ENCODE measurements around the gene POU4F1. TPM values are rescaled to one million over a fixed set of nuclear protein-coding genes. Genes with fewer than 3 reads are reported as not detected.

The POU4F1 gene
- total and polyA plus RNA-seq, 2 donors (not counting 1 experiment from before 2014, with no cell fraction given) = 0.17 to 0.51 TPM

DNA sequence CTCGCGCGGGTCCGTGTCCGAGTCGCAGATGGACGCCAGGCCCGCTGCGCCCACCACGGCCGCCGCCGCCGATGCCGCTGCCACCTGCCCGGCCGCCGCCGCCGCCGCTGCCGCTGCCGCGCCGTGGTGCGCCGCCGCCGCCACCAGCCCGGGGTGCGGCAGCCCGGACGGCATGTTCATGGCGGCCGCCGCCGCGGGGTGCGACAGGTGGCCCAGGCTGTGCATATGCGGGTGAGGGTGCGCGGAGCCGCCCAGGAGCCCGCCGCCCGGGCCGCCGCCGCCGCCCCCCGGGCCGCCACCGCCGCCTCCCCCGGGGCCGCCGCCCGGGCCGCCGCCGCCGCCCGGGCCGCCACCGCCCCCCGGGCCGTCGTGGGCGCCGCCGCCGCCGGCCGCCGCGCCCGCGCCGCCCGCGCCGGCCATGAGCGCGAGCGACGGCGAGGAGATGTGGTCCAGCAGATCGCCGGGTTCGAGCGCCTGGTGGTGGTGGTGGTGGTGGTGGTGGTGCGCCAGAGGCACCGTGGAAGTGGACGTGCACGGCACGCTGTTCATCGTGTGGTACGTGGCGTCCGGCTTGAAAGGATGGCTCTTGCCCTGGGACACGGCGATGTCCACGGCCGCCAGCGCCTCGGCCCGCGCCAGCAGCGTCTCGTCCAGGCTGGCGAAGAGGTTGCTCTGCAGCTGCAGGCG is 1.3 kb downstream of the POU4F1 start:
- H3K27ac Mint-ChIP-seq = peak overlapping the region; percentile 80
- Histone ChIP-seq H3K9ac (ENCODE audit: low read length) (peak overlapping the region; percentile 59), H3K4me2 (replicated peaks; ENCODE audit: low read depth, low read length, poor library complexity, severe bottlenecking) (peak overlapping the region; percentile 87), H3K27ac (ENCODE audit: low read length in 2 of 2) (no peak overlapping the region), H3K79me2 (ENCODE audit: control insufficient read depth, insufficient read depth, low read length) (no peaks in the 10 kb centered on the region), H3K27me3 (replicated peaks in 1 of 4; ENCODE audit: control extremely low read depth in 1 of 4, control insufficient read depth in 3 of 4, insufficient read depth in 4 of 4, low read length in 3 of 4) (peaks cover 11 to 88% (median 85%) of the 10 kb centered on the region in 4 experiments), H4K20me1 (ENCODE audit: control insufficient read depth, insufficient read depth, low read length, poor library complexity, severe bottlenecking) (no peaks in the 10 kb centered on the region), H3K4me3 (ENCODE audit: control extremely low read depth in 1 of 5, extremely low read depth in 1 of 5, insufficient read depth in 1 of 5, low read depth in 2 of 5, low read length in 4 of 5) (peak overlapping the region; percentile 7 to 62 (median 40)), H2AFZ (ENCODE audit: insufficient read depth, low read depth, low read length, poor library complexity, severe bottlenecking) (peak overlapping the region; percentile 72), H3K4me1 (ENCODE audit: control insufficient read depth in 2 of 2, insufficient read depth in 2 of 2, low read length in 2 of 2) (peaks cover 39 to 78% of the 10 kb centered on the region in 2 donors), H3K9me3 (ENCODE audit: control extremely low read depth in 1 of 3, control insufficient read depth in 2 of 3, insufficient read depth in 1 of 3, low read length in 2 of 3) (peaks cover 8 to 48% (median 15%) of the 10 kb centered on the region in 3 donors), H3K36me3 (replicated peaks in 1 of 2; ENCODE audit: control extremely low read depth in 1 of 2, control insufficient read depth in 1 of 2, extremely low read depth in 1 of 2, insufficient read depth in 2 of 2, low read length in 1 of 2) (no peaks in the 10 kb centered on the region)
- WGBS (ENCODE audit: insufficient coverage) = 2% methylated on average over 106 of the region's 112 CpGs
- ChIA-PET CTCF (no interaction called here), POLR2A (interaction anchor here (0.7 kb wide), 1 partner anchor 34 kb away, joined by 12 read pairs; no protein-coding TSS in a partner anchor)
- ATAC-seq (ENCODE audit: low read depth) (peak; percentile 7), DNase-seq (no peak)
- peaks cover 43% of the 10 kb centered on the region for H3K4me1 Mint-ChIP-seq
- H3K9me3 Mint-ChIP-seq (ENCODE audit: insufficient read depth) = peaks cover 2% of the 10 kb centered on the region
- intact Hi-C loops (cut with micrococcal nuclease) = loop anchor here (5.0 to 10.0 kb wide), 2 partner anchors 790 to 907 kb away; partner anchors contain the start of gene SLAIN1
- H3K27me3 Mint-ChIP-seq = peaks cover 81% of the 10 kb centered on the region
- H3K4me3 Mint-ChIP-seq = peak overlapping the region; percentile 90
- TF ChIP-seq EZH2 (IDR thresholded peaks at IDR 0.05; ENCODE audit: borderline replicate concordance, insufficient read depth, low read depth, low read length, poor library complexity, severe bottlenecking) = no peak
- TF ChIP-seq, protein P1, sequence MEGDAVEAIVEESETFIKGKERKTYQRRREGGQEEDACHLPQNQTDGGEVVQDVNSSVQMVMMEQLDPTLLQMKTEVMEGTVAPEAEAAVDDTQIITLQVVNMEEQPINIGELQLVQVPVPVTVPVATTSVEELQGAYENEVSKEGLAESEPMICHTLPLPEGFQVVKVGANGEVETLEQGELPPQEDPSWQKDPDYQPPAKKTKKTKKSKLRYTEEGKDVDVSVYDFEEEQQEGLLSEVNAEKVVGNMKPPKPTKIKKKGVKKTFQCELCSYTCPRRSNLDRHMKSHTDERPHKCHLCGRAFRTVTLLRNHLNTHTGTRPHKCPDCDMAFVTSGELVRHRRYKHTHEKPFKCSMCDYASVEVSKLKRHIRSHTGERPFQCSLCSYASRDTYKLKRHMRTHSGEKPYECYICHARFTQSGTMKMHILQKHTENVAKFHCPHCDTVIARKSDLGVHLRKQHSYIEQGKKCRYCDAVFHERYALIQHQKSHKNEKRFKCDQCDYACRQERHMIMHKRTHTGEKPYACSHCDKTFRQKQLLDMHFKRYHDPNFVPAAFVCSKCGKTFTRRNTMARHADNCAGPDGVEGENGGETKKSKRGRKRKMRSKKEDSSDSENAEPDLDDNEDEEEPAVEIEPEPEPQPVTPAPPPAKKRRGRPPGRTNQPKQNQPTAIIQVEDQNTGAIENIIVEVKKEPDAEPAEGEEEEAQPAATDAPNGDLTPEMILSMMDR (IDR thresholded peaks at IDR 0.05) = no peak

Data from B cell (primary cell).